ENCODE measurements around the gene B3GLCT. TPM values are rescaled to one million over a fixed set of nuclear protein-coding genes. Genes with fewer than 3 reads are reported as not detected.
A peak's percentile ranks its signal among the peaks of the same experiment; 100 is the strongest.

The B3GLCT gene
- total and polyA plus RNA-seq, 2 of the 13 experiments (the other 11 are each of a cell fraction or from before 2014, with no cell fraction given), result 2.0 to 7.1 TPM

- 41% methylated on average over 3 of the region's 3 CpGs for WGBS (ENCODE audit: low lambda C conversion rate)
- ChIA-PET POLR2A (no interaction called here), CTCF (ENCODE audit: low intra/inter-chr PET ratio, low total read pairs) (interaction anchor here (0.8 to 1.3 kb wide), 3 partner anchors 26 to 568 kb away, joined by 3 read pairs; partner anchors contain the start of gene B3GLCT)
- DNase-seq (ENCODE audit: low spot score) (peak; percentile 38), FAIRE-seq (no peak), ATAC-seq (peak; percentile 58)
- no peak overlapping the region for H2AFZ ChIP-seq (ENCODE audit: low read length)
- no peak overlapping the region for H3K4me2 ChIP-seq (ENCODE audit: low read depth, low read length)
- no peak overlapping the region for H3K27ac ChIP-seq (ENCODE audit: extremely low read length, insufficient read depth, low read length)
- no TSS peak for BruUV-seq (replicated peaks)
- no peaks in the 10 kb centered on the region for H3K36me3 ChIP-seq (replicated peaks in 1 of 2; ENCODE audit: control insufficient read depth in 1 of 2, insufficient read depth in 2 of 2, low read length in 2 of 2)
- H3K79me2 ChIP-seq (ENCODE audit: insufficient read depth, low read length), result no peaks in the 10 kb centered on the region
- H3K4me3 ChIP-seq (replicated peaks in 1 of 3; ENCODE audit: insufficient read depth in 1 of 3, low read depth in 2 of 3, low read length in 3 of 3), result no peak overlapping the region
- in situ Hi-C loops (cut with HindIII; ENCODE audit: extremely low pct_ligation_motif_present, low pct_unique_long_range_greater_than_20kb) (loop anchor here (5.0 kb wide), 1 partner anchor 248 kb away; no protein-coding TSS in a partner anchor), intact Hi-C loops (cut with micrococcal nuclease; ENCODE audit: unreplicated experiment) (loop anchor here (1.0 kb wide), 1 partner anchor 250 kb away; no protein-coding TSS in a partner anchor)
- H3K9ac ChIP-seq (ENCODE audit: insufficient read depth, low read depth, low read length), result no peak overlapping the region
- H3K9me3 ChIP-seq (ENCODE audit: low read length), result no peaks in the 10 kb centered on the region
- peaks cover 64% of the 10 kb centered on the region for H3K4me1 ChIP-seq (ENCODE audit: insufficient read depth, low read length)
- H4K20me1 ChIP-seq (ENCODE audit: insufficient read depth, low read length), result no peaks in the 10 kb centered on the region
- no peaks in the 10 kb centered on the region for H3K27me3 ChIP-seq (ENCODE audit: control insufficient read depth in 1 of 2, insufficient read depth in 2 of 2, low read length in 2 of 2)
- TF ChIP-seq STAG1 (CRISPR knock-in tag; IDR thresholded peaks at IDR 0.05) (peak; percentile 57), ATAD3A (CRISPR knock-in tag; IDR thresholded peaks at IDR 0.05) (no peak), ZKSCAN5 (CRISPR knock-in tag; IDR thresholded peaks at IDR 0.05) (no peak), ZNF670 (CRISPR knock-in tag; IDR thresholded peaks at IDR 0.05; ENCODE audit: borderline replicate concordance) (no peak), YEATS4 (CRISPR knock-in tag; IDR thresholded peaks at IDR 0.05; ENCODE audit: borderline replicate concordance) (no peak), CTCF (CRISPR knock-in tag; IDR thresholded peaks at IDR 0.05) (peak; percentile 43), ELF1 (CRISPR knock-in tag; IDR thresholded peaks at IDR 0.05) (no peak), ZHX2 (IDR thresholded peaks at IDR 0.05; ENCODE audit: low read depth) (no peak), ZHX2 (CRISPR knock-in tag; IDR thresholded peaks at IDR 0.05; ENCODE audit: borderline replicate concordance) (no peak)
Observed at GRCh38 chr13:31174018-31174417, 25.8 kb upstream of the B3GLCT start.
